Measurements from ENCODE around the gene MVK. TPM values are rescaled to one million over a fixed set of nuclear protein-coding genes. Genes with fewer than 3 reads are reported as not detected.

Gene MVK
- total RNA-seq, 1 experiment from 2014 or later, result 19.2 TPM

DNA sequence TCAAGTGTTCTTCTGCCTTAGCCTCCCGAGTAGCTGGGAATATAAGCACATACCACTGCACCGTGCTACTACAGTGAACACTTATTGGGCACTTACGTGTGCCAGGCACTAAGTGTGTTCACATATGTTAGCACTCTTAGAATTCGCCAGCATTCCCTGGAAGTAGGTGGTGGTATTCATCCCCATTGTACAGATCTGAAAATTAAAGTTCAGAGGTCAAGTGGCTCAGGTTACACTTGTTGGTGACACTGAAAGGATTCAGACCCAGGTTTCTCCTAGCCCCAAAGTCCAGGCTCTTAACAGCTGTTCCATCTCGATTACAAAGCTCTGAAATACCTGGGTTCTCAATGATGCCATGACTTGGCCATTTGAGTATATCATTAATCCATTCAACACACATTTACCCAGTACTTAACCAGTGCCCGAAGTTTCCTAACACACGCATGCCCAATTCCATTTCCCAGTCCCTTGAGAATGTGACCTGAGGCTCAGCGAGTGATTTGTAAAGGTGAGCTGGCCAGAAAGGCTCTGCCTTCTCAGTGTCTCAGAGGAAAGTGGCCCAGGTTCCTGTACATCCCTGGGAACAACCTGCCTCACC lies 4.8 kb downstream of the MVK start:
- peaks cover 9 to 11% of the 10 kb centered on the region in 2 experiments for H3K4me1 Mint-ChIP-seq
- no peaks in the 10 kb centered on the region for H4K20me1 ChIP-seq (ENCODE audit: control insufficient read depth, insufficient read depth, insufficient read length)
- H3K27me3 ChIP-seq (ENCODE audit: insufficient read depth, low read length), result no peaks in the 10 kb centered on the region
- no peaks in the 10 kb centered on the region for H3K79me1 ChIP-seq (ENCODE audit: insufficient read depth, low read depth, low read length, poor library complexity, severe bottlenecking)
- no peak overlapping the region for H2BK20ac ChIP-seq (ENCODE audit: low read depth, low read length, poor library complexity, severe bottlenecking)
- H4K91ac ChIP-seq (ENCODE audit: insufficient read length, low read depth, low read length), result no peak overlapping the region
- H4K8ac ChIP-seq (replicated peaks; ENCODE audit: insufficient read length, low read depth, low read length), result no peak overlapping the region
- H3K4me3 Mint-ChIP-seq, result no peak overlapping the region
- peaks cover 7 to 61% (median 58%) of the 10 kb centered on the region in 3 experiments; a peak in 6 of 7 replicates for H3K36me3 Mint-ChIP-seq (ENCODE audit: insufficient read depth in 1 of 3, low read depth in 3 of 3)
- H4K5ac ChIP-seq (ENCODE audit: insufficient read length, low read depth, low read length), result no peak overlapping the region
- DNase-seq, result no peak
- no peaks in the 10 kb centered on the region for H3K27me3 Mint-ChIP-seq (ENCODE audit: low read depth)
- H3K23me2 ChIP-seq (ENCODE audit: insufficient read length, low read depth, low read length, poor library complexity, severe bottlenecking), result no peaks in the 10 kb centered on the region
- no peak overlapping the region for H3K18ac ChIP-seq (ENCODE audit: insufficient read length, low read depth, low read length)
- no peak overlapping the region for H2AK5ac ChIP-seq (ENCODE audit: insufficient read length, low read length)
- no peak overlapping the region for H2BK12ac ChIP-seq (ENCODE audit: insufficient read length, low read depth, low read length)
- H3K4ac ChIP-seq (ENCODE audit: low read depth, low read length), result no peak overlapping the region
- WGBS (ENCODE audit: extremely low coverage, insufficient read length, low lambda C conversion rate), result no CpG with 5 or more reads among the region's 8 CpGs
- no peak overlapping the region for H3T11ph ChIP-seq (ENCODE audit: low read length)
- no peaks in the 10 kb centered on the region for H3K9me3 ChIP-seq (ENCODE audit: control insufficient read depth, low read depth, low read length)
- no peak overlapping the region for H3K4me2 ChIP-seq (ENCODE audit: insufficient read depth, insufficient read length, low read length)
- no peak overlapping the region for H3K27ac ChIP-seq (ENCODE audit: insufficient read length, low read depth, low read length)
- no peak overlapping the region for H2BK5ac ChIP-seq (ENCODE audit: insufficient read length, low read length)
- H2BK15ac ChIP-seq (ENCODE audit: low read depth, low read length), result no peak overlapping the region
- H3K79me2 ChIP-seq (ENCODE audit: insufficient read depth, low read length), result no peaks in the 10 kb centered on the region; the same call in 1 of the 2 replicates
- H3K9ac ChIP-seq (ENCODE audit: extremely low read depth, insufficient read length, low read length), result no peak overlapping the region
- no peak overlapping the region for H2AFZ ChIP-seq (ENCODE audit: low read length)
- no peak overlapping the region for H3K56ac ChIP-seq (ENCODE audit: insufficient read length, low read depth, low read length)
- H3K23ac ChIP-seq (ENCODE audit: insufficient read length, low read depth, low read length), result no peak overlapping the region
- no peak overlapping the region for H2BK120ac ChIP-seq (ENCODE audit: low read depth, low read length, poor library complexity, severe bottlenecking)
- H3K27ac Mint-ChIP-seq, result peak overlapping the region in 1 of 3 experiments; percentile 53; a peak in 2 of 7 replicates
- TF ChIP-seq, protein P1, sequence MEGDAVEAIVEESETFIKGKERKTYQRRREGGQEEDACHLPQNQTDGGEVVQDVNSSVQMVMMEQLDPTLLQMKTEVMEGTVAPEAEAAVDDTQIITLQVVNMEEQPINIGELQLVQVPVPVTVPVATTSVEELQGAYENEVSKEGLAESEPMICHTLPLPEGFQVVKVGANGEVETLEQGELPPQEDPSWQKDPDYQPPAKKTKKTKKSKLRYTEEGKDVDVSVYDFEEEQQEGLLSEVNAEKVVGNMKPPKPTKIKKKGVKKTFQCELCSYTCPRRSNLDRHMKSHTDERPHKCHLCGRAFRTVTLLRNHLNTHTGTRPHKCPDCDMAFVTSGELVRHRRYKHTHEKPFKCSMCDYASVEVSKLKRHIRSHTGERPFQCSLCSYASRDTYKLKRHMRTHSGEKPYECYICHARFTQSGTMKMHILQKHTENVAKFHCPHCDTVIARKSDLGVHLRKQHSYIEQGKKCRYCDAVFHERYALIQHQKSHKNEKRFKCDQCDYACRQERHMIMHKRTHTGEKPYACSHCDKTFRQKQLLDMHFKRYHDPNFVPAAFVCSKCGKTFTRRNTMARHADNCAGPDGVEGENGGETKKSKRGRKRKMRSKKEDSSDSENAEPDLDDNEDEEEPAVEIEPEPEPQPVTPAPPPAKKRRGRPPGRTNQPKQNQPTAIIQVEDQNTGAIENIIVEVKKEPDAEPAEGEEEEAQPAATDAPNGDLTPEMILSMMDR (conservative IDR thresholded peaks at IDR 0.05), result no peak
- peaks cover 6% of the 10 kb centered on the region; the same call in 1 of the 2 replicates for H3K4me1 ChIP-seq (ENCODE audit: insufficient read depth, low read length)
- no peaks in the 10 kb centered on the region for H3K9me3 Mint-ChIP-seq
- no peak overlapping the region for H3K14ac ChIP-seq (ENCODE audit: insufficient read depth, low read length)

All from H9 (cell line).